Activated naive CD8-positive, alpha-beta T cell treated with anti-CD3 and anti-CD28 coated beads, Interleukin-2, amount 10 ng/mL, durations not matched to agents 7 days and 5 days (primary cell): Measurements from ENCODE around the gene LRP8. TPM values are rescaled to one million over a fixed set of nuclear protein-coding genes. Genes with fewer than 3 reads are reported as not detected.

Experiments
- ATAC-seq: fragments of 150-1000 bp; cut with Tn5 transposase; one replicate; pipeline ENCODE4 v1.10.0; 2021; ENCODE audit warnings: low read depth, moderate library complexity
- POLR2A ChIA-PET: fragments of 350-600 bp; sonication (Branson Sonifier 250); formaldehyde crosslinking; loops from one replicate; lab custom pipeline; 2021; ENCODE audit warnings: antibody characterized with exemption; lab: Charles Lee
- DNase-seq: peaks from one replicate; pipeline ENCODE4 v3.0.0; 2021
- H3K27ac Mint-ChIP-seq: one replicate; pipeline ENCODE4 v1.8.0; 2022; ENCODE audit warnings: mild to moderate bottlenecking, mixed read lengths
- H3K27me3 Mint-ChIP-seq: one replicate; pipeline ENCODE4 v1.8.0; 2022; ENCODE audit warnings: mild to moderate bottlenecking, moderate library complexity, mixed read lengths
- H3K36me3 Mint-ChIP-seq: one replicate; pipeline ENCODE4 v1.8.0; 2021; ENCODE audit warnings: mild to moderate bottlenecking, mixed read lengths
- H3K4me1 Mint-ChIP-seq: one replicate; pipeline ENCODE4 v1.8.0; 2021; ENCODE audit warnings: mixed read lengths
- H3K4me3 Mint-ChIP-seq: one replicate; pipeline ENCODE4 v1.8.0; 2022; ENCODE audit warnings: mild to moderate bottlenecking, moderate library complexity, mixed read lengths
- H3K9me3 Mint-ChIP-seq: one replicate; pipeline ENCODE4 v1.8.0; 2021; ENCODE audit warnings: mixed read lengths
- total RNA-seq, 2 experiments: library from RNA; stranded (reverse); gene quantifications; one replicate each; pipeline ENCODE4 v1.2.3, GENCODE V29; 2021

Gene LRP8
- 10 to 100 TPM; 45.0 to 54.3 TPM for total RNA-seq

- Mint-ChIP-seq H3K4me1 (peaks cover 37% of the 10 kb centered on the region), H3K4me3 (peak within 1 kb of the TSS; percentile 100), H3K9me3 (no peaks in the 10 kb centered on the region), H3K36me3 (peaks cover 16% of the 10 kb centered on the region), H3K27ac (peak within 1 kb of the TSS; percentile 99), H3K27me3 (no peaks in the 10 kb centered on the region)
- POLR2A ChIA-PET = interaction anchor here (1.0 to 4.9 kb wide), 4 partner anchors 40 to 85 kb away, joined by 4 to 76 read pairs (median 12); no protein-coding TSS in a partner anchor
- ATAC-seq (peak; percentile 37), DNase-seq (peak; percentile 89)
These were observed at the start of gene LRP8 for GRCh38 chr1:53328009-53328461. TSS of gene LRP8 (minus strand) at chr1:53328070. CDS start at chr1:53327912, 158 bp downstream.

- POLR2A ChIA-PET = no interaction called here
- ATAC-seq (no peak), DNase-seq (peak; percentile 17)
- no peak overlapping the region for H3K27ac Mint-ChIP-seq
- no peaks in the 10 kb centered on the region for H3K4me1 Mint-ChIP-seq
- H3K27me3 Mint-ChIP-seq = peaks cover 15% of the 10 kb centered on the region
- H3K9me3 Mint-ChIP-seq = no peaks in the 10 kb centered on the region
- H3K4me3 Mint-ChIP-seq = no peak overlapping the region
- H3K36me3 Mint-ChIP-seq = no peaks in the 10 kb centered on the region
These were observed 49.6 kb upstream of the LRP8 start for GRCh38 chr1:53377438-53377841.

GRCh38 chr1:53376742-53377437 is 49.0 kb upstream of the LRP8 start:
- ATAC-seq (no peak), DNase-seq (peak; percentile 10)
- Mint-ChIP-seq H3K4me3 (no peak overlapping the region), H3K27ac (no peak overlapping the region), H3K9me3 (no peaks in the 10 kb centered on the region), H3K4me1 (no peaks in the 10 kb centered on the region), H3K36me3 (no peaks in the 10 kb centered on the region), H3K27me3 (peaks cover 14% of the 10 kb centered on the region)
- POLR2A ChIA-PET = no interaction called here

- H3K9me3 Mint-ChIP-seq = no peaks in the 10 kb centered on the region
- POLR2A ChIA-PET = no interaction called here
- no peak overlapping the region for H3K4me3 Mint-ChIP-seq
- H3K36me3 Mint-ChIP-seq = no peaks in the 10 kb centered on the region
- H3K4me1 Mint-ChIP-seq = no peaks in the 10 kb centered on the region
- peak; percentile 18 for DNase-seq
- H3K27ac Mint-ChIP-seq = no peak overlapping the region
- peaks cover 5% of the 10 kb centered on the region for H3K27me3 Mint-ChIP-seq
- no peak for ATAC-seq
These were observed 48.2 kb upstream of the LRP8 start for GRCh38 chr1:53376041-53376461.

GRCh38 chr1:53375440-53375839 is 47.6 kb upstream of the LRP8 start:
- Mint-ChIP-seq H3K9me3 (no peaks in the 10 kb centered on the region), H3K4me1 (no peaks in the 10 kb centered on the region), H3K27ac (no peak overlapping the region), H3K36me3 (no peaks in the 10 kb centered on the region), H3K27me3 (peaks cover 3% of the 10 kb centered on the region), H3K4me3 (no peak overlapping the region)
- POLR2A ChIA-PET = no interaction called here
- DNase-seq (peak; percentile 15), ATAC-seq (no peak)

DNA sequence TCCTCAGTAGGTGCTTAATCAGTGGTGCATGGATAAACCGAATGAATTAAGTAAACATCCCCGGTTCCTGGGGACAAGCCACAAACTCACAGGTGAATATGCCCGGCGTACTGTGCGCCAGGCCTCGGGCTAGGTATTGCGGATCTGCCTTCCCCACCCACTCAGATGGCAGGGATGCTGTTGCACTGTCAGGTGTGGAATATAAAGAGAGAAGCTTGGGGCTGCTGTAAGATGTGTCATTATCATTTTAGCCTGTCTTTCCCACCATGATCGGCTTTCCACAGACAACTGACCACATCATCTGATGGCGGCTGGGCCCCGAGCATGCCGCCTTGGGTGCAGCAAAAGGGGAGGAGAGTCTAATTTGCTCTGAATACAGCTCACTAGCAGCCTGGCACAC is 45.4 kb upstream of the LRP8 start:
- Mint-ChIP-seq H3K9me3 (no peaks in the 10 kb centered on the region), H3K4me3 (no peak overlapping the region), H3K27ac (no peak overlapping the region), H3K4me1 (peaks cover 7% of the 10 kb centered on the region), H3K27me3 (no peaks in the 10 kb centered on the region), H3K36me3 (no peaks in the 10 kb centered on the region)
- POLR2A ChIA-PET = no interaction called here
- DNase-seq (peak; percentile 7), ATAC-seq (no peak)

DNA sequence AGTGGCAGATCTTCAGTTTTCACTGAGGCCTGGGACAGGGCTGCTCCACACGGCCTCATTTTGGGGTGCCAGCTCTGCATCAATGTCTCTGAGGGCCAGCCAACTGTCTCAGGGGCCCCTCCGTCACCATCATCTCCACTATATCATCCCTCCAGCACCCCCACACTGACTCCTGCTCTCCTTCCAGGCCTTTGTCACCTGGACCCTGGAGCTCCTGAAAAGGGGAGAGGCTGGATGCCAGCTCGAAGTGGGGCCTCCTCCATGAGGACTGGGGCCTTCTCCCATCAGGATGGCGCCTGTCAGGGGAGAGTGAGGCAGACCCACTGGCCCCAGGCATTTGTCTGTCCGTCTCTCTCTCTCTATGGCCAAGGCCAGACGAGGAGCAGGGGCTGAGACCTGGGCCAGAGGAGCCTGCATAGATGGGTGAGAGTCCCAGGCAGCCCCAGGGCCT is 44.7 kb upstream of the LRP8 start:
- H3K9me3 Mint-ChIP-seq = no peaks in the 10 kb centered on the region
- H3K4me3 Mint-ChIP-seq = no peak overlapping the region
- H3K4me1 Mint-ChIP-seq = peaks cover 13% of the 10 kb centered on the region
- peaks cover 2% of the 10 kb centered on the region for H3K36me3 Mint-ChIP-seq
- H3K27me3 Mint-ChIP-seq = no peaks in the 10 kb centered on the region
- POLR2A ChIA-PET = no interaction called here
- DNase-seq (peak; percentile 15), ATAC-seq (no peak)
- no peak overlapping the region for H3K27ac Mint-ChIP-seq

GRCh38 chr1:53371851-53372250 is 44.0 kb upstream of the LRP8 start:
- Mint-ChIP-seq H3K4me3 (no peak overlapping the region), H3K27me3 (no peaks in the 10 kb centered on the region), H3K9me3 (no peaks in the 10 kb centered on the region), H3K4me1 (peaks cover 18% of the 10 kb centered on the region), H3K27ac (no peak overlapping the region), H3K36me3 (peaks cover 2% of the 10 kb centered on the region)
- POLR2A ChIA-PET = no interaction called here
- ATAC-seq = no peak
- DNase-seq = peak; percentile 9

DNA sequence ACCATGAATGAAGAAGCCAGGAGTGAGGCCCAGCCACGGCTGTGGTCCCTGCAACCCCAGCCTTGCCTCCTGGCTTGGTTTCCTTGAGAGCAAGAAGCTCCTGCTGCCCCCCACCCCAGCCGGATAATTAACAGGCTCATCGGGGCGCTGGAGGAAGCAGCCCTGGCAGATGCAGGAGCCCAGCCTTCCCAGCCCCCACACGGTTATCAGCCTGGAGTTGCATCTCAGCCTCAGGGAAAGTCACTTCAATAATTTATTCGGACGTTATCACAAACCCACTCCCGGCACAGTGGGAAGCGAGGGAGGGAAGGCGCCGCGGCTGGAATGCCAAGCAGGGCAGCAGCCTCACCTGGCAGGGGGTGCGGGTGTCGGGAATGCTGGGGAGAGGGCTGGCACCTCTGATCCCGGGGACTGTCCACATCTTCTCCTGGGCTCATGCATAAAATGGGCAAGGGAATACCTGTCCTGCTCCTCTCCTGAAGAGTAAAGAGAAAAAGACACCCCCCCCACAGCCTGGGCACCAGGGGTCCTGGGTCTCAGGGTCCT is 43.3 kb upstream of the LRP8 start:
- DNase-seq = peak; percentile 20
- H3K27me3 Mint-ChIP-seq = no peaks in the 10 kb centered on the region
- peaks cover 19% of the 10 kb centered on the region for H3K4me1 Mint-ChIP-seq
- POLR2A ChIA-PET = interaction anchor here (1.0 kb wide), 1 partner anchor 44 kb away, joined by 4 read pairs; the partner anchor contains the start of gene LRP8
- H3K36me3 Mint-ChIP-seq = peaks cover 2% of the 10 kb centered on the region
- H3K9me3 Mint-ChIP-seq = no peaks in the 10 kb centered on the region
- no peak overlapping the region for H3K27ac Mint-ChIP-seq
- ATAC-seq = no peak
- H3K4me3 Mint-ChIP-seq = no peak overlapping the region

GRCh38 chr1:53370369-53370961 is 42.6 kb upstream of the LRP8 start:
- Mint-ChIP-seq H3K9me3 (no peaks in the 10 kb centered on the region), H3K4me1 (peaks cover 19% of the 10 kb centered on the region), H3K36me3 (peaks cover 2% of the 10 kb centered on the region), H3K4me3 (no peak overlapping the region), H3K27me3 (no peaks in the 10 kb centered on the region), H3K27ac (no peak overlapping the region)
- DNase-seq (peak; percentile 21), ATAC-seq (no peak)
- POLR2A ChIA-PET = interaction anchor here (1.0 kb wide), 1 partner anchor 43 kb away, joined by 4 read pairs; the partner anchor contains the start of gene LRP8

- H3K27ac Mint-ChIP-seq = no peak overlapping the region
- no peak overlapping the region for H3K4me3 Mint-ChIP-seq
- no peaks in the 10 kb centered on the region for H3K27me3 Mint-ChIP-seq
- POLR2A ChIA-PET = interaction anchor here (2.0 to 4.0 kb wide), 2 partner anchors 43 to 44 kb away, joined by 6 to 76 read pairs; partner anchors contain the start of gene LRP8
- no peak for ATAC-seq
- H3K9me3 Mint-ChIP-seq = no peaks in the 10 kb centered on the region
- H3K36me3 Mint-ChIP-seq = peaks cover 2% of the 10 kb centered on the region
- peak; percentile 22 for DNase-seq
- H3K4me1 Mint-ChIP-seq = peaks cover 19% of the 10 kb centered on the region
These were observed 41.9 kb upstream of the LRP8 start for GRCh38 chr1:53369761-53370160.

DNA sequence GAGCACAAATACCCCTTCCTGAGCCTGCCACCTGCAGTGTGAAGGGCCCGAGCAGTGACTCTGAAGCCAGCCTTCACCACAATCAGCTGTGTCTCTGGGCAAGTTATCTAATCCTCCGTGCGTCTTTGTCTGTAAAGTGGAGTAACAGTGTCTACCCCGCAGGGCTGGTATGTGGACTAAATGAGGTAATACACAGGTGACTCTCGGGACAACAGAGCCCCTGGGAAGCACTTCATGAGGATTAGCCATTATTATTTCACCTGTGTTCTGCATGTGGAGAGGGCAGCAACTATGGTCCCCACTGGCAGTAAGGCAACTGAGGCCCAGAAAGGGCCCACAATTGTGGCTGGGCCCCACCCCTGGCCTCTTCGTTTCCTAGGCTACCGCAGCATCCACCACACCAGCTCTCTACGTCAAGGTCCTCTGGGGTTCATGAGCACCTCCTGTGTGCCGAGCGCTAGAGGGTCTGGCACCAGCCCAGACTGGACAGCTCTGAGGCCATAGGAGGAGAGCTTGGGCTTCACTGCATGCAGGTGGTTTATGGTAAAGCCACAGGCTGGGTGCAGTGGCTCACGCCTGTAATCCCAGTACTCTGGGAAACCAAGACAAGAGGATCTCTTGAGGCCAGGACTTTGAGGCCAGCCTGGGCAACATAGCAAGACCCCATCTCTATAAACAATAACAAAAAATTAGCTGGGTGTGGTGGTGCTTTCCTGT is 41.3 kb upstream of the LRP8 start:
- ATAC-seq (no peak), DNase-seq (peak; percentile 20)
- Mint-ChIP-seq H3K27ac (peak overlapping the region; percentile 95), H3K36me3 (peaks cover 2% of the 10 kb centered on the region), H3K4me1 (peaks cover 19% of the 10 kb centered on the region), H3K27me3 (no peaks in the 10 kb centered on the region), H3K4me3 (no peak overlapping the region), H3K9me3 (no peaks in the 10 kb centered on the region)
- POLR2A ChIA-PET = interaction anchor here (1.0 to 4.0 kb wide), 6 partner anchors 24 to 55 kb away, joined by 3 to 76 read pairs (median 7); partner anchors contain the start of gene LRP8
